Brain pericyte (primary cell): Measurements from ENCODE around the gene ANXA3.

Experiments used
- DNase-seq: peaks from one replicate; pipeline ENCODE4 v3.0.0-alpha.2; 2012; ENCODE audit warnings: low read depth, low spot score

ANXA3 gene

DNA sequence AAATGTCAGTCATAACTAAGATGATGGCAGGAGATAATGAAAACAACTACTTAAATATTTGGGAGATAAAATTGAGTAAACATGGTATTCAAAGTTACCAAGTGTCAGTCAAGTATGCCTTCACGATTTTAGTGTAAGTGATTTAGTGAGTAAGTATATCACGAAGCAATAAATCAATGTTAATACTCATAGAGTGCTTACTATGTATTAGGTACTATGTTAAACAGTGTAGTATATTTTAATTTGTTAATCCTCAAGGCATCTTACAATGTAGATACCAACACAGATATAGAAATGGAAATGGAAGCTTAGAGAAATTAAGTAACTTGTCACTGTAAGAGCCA is 59.6 kb downstream of the ANXA3 start:
- DNase-seq = no peak

DNA sequence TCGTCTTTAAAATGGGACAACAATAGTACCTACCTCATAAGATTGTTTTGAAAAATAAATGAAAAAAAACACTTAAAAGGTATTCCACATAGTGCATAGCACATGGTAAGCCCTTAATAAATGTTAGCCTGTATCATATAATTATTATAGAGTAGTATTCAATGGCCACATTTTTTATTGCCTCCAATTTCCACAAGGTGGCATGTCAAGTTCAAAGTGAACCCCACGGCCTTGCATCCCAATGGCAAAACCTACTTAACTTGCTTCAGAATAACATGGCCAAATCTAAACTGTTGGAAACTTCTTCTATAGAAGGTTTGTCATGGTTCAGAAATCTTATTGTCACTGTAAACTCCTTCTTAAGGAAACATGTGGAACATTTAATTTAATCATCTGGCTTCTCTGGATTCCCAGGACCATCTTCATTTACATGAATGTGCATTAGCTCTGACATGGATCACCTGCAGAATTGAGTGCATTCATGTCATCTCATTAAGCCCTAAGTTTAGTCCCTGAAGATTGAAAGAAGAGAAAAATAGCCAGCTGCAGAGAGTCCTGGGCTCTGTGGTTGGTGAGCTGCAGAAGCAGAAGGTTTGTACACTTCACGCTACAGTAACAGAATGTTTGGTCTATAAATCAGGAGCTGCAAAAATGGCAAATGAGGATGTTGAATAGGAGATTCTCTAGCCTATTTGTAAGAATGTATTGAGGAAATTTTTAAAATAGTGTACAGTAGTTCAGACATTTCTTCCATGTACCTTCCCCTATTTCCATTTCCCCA is 61.0 kb downstream of the ANXA3 start:
- DNase-seq = no peak

DNA sequence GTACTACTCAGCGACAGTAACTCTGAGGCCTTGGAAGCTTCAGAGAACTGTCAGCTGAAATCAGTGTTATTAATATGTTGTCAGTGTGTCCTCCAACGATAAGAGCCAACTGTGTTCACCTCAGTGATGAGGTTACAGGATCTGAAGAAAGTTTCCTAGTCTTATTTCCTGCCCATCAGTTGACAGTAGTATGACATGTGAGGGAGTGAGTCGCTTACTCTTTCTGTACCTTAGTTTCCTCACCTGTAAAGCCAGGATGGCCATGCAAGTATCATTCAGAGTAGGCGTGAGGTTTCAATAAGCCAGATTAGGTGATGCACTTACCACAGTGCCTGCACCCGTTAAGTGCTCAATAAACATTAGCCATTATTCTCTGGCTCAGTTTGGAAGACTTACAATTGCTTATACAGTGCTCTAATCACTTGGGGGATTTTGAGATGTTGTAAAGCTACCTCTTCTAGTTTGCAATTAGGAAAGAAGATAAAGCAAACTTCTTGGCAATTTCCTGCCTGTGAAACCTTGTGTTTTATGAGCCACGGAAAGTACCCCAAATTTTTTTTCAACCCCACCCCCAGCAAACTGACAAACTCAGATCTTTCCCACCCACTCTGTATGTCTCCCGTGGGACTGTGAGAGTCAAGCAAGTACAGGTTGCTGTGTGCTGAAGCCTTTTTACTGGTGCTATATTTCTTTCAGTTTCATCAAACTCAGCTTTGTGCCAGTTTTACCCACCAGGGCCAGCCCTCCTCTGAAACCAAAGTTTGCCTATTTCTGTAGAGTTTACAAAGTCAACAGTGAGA is 62.2 kb downstream of the ANXA3 start:
- DNase-seq = no peak

GRCh38 chr4:78616046-78616498 is 64.5 kb downstream of the ANXA3 start:
- DNase-seq = no peak

- DNase-seq = no peak
These were observed 66.9 kb downstream of the ANXA3 start for GRCh38 chr4:78618436-78618835.

GRCh38 chr4:78621395-78621794 is 69.8 kb downstream of the ANXA3 start:
- no peak for DNase-seq

DNA sequence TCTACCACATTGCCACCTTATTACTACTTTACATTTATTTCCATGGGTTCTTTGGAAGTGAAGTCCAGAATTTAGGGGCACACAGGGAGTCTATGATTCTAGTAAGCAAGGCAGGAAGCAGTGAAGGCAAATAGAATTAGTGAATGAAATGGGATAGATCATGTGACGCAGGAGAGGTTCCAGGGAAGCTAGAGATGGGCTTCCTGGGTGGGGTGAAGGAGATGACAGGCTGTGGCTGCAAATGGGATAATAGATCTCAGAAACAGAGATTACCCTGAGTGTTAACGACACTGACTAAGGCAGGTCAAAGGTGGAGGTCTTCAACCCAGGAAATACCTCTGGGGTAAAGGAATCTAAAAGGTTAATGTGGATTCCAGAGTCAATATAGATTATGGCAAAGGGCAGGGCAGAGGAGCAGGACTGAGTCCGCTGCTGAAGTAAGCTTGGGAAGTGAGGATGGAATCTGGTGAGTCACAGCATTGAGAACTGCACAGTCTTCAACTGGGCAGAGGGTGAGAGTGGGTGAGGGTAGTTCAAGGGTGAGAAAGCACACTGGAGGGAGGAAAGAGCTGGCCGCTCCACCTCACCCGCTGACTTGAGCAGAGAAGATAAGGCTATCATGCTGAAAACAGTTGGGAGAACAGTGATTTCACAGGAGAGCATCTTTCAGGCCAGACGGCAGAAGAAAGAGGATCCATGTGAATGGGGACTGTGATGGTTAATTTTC is 70.8 kb downstream of the ANXA3 start:
- DNase-seq = no peak

DNA sequence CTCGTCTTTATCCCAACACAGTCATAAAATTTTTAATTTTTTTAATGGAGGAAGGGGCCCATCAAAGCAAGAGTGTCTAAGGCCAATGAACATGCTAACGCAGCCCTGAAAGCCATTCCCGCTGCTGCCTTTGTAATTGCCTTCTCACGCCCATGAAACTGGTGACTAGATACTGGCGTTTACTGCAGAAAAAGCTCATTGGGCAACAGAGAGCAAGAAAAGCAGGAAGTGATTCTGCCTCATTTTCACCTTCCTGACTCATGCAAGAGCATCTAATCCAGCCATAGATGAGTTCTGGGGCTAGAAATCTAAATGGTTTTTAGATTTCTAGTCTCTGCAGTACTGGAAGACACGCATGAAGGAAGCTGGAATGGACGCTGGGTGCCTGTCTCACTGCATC is 72.5 kb downstream of the ANXA3 start:
- DNase-seq = no peak

DNA sequence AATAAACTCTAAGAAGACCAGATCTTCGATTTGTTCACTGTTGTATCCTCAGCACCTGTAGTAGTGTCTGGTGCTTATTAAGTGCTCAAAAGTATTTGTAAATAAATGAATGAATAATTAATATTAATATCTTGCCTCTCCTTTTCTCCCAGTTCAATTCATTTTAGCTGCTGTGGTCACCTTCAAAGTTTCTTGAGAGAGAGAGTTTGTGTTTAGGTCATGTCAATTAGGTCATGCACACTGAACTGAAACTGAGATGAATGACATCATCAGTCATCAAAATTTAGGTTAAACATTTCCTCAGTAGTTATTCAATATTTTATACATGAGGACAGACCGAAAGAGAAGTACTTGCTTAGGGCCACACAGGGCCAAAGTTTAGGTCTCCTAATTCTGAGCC is 73.5 kb downstream of the ANXA3 start:
- no peak for DNase-seq

DNA sequence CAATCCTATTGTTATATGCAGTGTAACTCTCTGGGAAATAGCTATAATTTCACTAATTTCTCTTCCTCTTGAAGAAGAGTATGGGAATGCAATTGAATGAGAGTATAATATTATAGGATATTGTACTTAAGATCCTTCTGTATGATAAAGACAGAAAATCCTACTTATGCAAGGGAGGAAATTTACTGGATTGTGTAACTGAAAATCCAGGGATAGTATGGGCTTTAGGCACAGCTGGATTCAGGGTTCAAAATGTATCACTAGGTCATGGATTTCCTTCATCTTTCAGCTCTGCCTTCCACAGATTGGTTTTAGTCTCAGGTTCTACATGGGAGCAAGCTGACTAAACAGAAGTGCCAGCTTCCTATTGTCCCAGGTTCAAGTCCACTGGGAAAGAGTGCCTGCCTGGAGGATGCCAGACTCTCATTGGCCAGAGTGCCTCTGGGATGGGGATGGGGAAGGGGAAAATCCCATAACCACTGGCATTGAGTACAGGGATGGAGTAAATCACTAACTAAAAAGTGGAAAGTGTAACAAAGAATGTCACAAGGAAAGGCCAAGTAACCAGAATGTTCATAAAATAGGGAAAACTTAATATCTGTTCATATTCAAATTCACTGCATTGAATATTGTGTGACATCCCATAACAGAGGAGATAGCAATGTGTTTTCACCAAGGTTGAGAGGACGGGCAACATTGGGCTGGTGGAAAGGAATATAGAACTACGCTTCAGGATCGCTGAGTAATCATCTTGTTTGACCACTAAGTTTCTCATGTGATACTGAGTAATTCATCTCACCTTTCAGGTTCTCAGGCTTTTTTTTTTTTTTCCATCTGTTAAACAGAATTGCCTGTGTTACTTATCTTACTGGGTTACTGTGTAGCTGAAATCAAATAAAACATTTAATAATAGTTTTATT is 75.7 kb downstream of the ANXA3 start:
- no peak for DNase-seq

DNA sequence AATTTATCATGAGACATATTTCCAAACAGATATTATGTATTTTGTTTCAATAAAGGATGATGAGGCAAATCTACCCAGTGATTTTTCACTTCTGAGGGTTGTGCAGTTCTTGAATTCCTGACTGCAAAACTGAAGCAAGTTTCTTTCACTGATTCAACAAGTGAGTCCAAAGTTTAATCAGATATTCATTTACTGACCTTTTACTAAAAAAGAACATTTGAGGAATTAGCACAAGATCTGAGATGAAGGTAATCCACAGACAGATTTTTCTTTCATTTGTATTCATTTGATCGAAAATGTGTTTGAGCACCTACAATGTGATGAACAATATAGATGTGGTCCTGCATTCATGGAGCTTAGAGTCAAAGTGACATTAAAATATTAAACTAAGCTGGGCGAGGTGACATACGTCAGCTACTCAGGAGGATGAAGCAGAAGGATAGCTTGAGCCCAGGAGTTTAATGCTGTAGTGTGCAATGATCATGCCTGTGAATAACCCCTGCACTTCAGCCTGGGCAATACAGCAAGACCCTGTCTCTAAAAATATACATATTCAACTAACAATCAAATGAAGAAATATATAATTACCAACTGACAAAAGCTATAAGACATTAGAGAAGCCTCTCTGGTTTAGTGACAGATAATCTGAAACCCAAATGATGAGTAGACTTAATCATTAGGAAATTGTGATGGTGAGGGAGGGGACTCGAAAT is 76.6 kb downstream of the ANXA3 start:
- no peak for DNase-seq

GRCh38 chr4:78629991-78630541 is 78.5 kb downstream of the ANXA3 start:
- no peak for DNase-seq

- DNase-seq = no peak
These were observed 79.0 kb downstream of the ANXA3 start for GRCh38 chr4:78630615-78631014.

GRCh38 chr4:78634011-78634664 is 82.6 kb downstream of the ANXA3 start:
- DNase-seq = no peak

DNA sequence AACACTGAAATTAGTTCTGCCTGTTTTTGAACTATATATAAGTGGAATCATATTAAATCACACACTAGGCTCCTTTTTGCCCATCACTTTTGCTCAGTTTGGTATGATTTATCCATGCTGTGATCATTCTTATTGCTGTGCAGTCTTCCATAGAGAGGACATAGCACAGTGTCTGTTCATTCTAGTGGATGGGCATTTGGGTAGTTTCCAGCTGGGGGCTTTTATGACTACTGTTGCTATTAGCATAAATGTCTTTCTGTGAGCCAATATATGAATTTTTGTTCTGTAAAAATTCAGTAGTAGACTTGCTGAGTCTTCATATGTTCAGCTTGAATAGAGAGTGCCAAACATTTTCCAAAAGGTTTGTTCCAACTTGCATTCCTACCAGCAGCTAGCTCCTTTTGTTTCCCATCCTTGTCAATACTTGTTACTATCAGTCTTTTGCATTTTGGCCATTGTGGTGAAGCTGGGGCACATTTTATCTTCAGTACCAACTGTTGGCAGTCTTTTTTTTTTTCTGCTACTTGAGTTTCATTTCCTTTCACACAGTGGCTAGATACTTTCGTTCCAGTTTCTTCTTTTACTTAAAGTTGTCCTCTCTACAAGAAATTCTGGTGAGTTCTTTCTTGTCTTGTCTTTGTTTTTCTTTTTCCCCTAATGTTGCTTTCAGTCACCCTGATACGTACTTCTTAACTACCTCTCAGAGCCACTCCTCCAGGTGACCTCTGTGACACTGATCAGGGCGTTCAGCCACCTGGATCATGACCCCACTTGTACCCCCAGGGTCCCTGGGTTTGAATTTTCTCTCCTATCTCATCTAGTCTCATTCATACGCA is 87.0 kb downstream of the ANXA3 start:
- DNase-seq = no peak

- DNase-seq = no peak
These were observed 89.1 kb downstream of the ANXA3 start for GRCh38 chr4:78640714-78641113.

DNA sequence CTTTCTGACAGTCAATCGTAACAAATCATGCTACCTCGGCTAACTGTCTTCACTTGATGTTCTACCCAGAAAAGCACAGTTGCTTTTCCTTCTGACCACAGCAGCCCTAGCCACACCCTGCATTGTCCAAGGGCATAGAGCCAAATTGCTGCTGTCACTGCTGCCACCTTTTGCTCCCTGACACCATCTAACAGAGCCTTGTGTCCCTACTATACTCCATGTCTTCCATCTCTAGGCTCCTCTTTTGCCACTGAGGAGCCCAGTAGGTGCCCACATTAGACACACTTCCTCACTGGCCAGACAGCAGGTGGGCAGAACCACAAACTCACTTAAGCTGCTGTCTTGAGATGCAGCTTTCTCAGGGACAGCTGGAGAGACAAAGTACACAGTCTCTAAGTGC is 91.4 kb downstream of the ANXA3 start:
- DNase-seq = no peak

DNA sequence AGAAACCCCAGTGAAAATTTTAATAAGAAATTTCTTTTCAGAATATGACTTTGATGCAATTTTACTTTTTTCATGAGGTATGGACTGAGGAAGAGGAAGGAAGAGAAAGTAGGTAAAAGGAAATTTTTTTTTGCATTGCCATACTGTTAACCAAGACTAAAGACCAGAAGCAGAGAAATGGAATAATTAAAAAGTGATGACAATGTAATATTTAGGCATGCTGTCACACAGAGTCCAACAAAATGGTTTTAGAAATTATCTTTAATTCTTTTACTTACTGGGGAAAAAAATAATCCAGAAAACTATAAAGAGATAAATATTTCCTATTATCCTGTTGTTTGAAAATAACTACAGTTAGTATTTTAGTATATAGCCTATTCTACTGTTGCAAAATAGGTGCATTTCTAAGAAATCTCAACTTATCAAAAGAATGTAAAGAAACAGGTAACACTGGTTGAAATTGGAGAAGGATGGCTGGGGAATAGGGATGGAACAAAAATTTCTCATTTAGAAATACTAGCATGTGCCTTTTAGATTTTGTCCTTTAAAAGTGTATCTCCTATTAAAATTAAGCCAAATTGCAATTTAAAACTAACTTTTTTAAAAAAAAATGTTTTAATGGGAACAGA is 92.6 kb downstream of the ANXA3 start:
- DNase-seq = no peak
